Sigmoid colon (tissue), 4 donors: Measurements from ENCODE around the gene FHAD1.

Experiments used
- POLR2A ChIP-seq, 2 donors: fragments of 450-650 bp; IDR thresholded peaks; one replicate each; pipeline ENCODE4 v1.6.1; 2016; ENCODE audit warnings: antibody characterized with exemption in 2 of 2, mild to moderate bottlenecking in 2 of 2, moderate library complexity in 2 of 2
- POLR2AphosphoS5 ChIP-seq, 4 donors: sonication (generic); formaldehyde crosslinking; IDR thresholded peaks; one replicate each; pipeline ENCODE4 v1.6.1; 2017; ENCODE audit warnings: antibody characterized with exemption in 4 of 4
- TF ChIP-seq, protein P1 (sequence below), 4 experiments: fragments of 450-650 bp in 3 of 4; fragments of 200-600 bp in 1 of 4; IDR thresholded peaks; one replicate each; pipeline ENCODE4 v1.5.1; 2016 to 2019; ENCODE audit warnings: antibody characterized with exemption in 4 of 4, mild to moderate bottlenecking in 3 of 4, moderate library complexity in 2 of 4

DNA sequence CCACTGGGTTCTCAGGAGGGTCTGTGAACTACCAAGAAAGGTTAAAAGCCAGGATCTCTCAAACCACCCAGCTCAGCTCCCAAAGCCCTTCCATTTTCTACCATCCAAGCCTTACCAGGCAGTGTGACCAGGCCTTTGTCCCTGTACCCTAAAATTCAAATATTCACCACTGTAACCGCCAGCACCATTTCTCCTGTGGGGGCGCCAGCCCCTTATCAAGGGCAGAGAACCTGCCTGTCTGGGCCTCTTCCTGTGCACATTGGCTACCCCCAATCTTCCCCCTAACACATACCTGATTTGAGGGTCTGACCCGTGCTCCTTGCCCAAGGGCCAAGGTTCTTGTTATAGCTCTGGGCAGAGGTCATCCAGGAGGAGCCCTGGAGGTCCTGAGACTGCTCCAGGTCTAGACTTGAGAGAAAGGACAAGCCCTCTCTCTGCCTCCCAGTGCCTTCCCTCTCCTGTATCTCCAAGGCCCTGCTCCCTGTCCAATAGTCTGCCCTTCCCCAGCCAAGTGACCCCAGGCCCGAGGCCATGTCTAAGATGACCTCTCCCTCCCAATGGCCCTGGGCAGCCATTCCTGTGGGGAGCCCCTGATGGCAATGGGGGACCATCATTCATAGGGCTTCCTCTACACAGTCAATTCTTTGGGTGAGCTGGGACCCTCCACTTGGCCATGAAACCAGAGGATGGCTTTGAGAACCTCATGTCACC, 78.5 kb downstream of the FHAD1 start:
- TF ChIP-seq, protein P1, sequence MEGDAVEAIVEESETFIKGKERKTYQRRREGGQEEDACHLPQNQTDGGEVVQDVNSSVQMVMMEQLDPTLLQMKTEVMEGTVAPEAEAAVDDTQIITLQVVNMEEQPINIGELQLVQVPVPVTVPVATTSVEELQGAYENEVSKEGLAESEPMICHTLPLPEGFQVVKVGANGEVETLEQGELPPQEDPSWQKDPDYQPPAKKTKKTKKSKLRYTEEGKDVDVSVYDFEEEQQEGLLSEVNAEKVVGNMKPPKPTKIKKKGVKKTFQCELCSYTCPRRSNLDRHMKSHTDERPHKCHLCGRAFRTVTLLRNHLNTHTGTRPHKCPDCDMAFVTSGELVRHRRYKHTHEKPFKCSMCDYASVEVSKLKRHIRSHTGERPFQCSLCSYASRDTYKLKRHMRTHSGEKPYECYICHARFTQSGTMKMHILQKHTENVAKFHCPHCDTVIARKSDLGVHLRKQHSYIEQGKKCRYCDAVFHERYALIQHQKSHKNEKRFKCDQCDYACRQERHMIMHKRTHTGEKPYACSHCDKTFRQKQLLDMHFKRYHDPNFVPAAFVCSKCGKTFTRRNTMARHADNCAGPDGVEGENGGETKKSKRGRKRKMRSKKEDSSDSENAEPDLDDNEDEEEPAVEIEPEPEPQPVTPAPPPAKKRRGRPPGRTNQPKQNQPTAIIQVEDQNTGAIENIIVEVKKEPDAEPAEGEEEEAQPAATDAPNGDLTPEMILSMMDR (IDR thresholded peaks at IDR 0.05) = no peak
- TF ChIP-seq POLR2AphosphoS5 (IDR thresholded peaks at IDR 0.05) (no peak), POLR2A (IDR thresholded peaks at IDR 0.05) (no peak)
